K562 (cell line): ENCODE results near the gene MAP3K19. TPM values are rescaled to one million over a fixed set of nuclear protein-coding genes. Genes with fewer than 3 reads are reported as not detected.
A peak's percentile ranks its signal among the peaks of the same experiment; 100 is the strongest.

ENCODE experiments used
- ARID1B ChIP-seq: fragments of 450-650 bp; IDR thresholded peaks from 2 replicates; pipeline ENCODE4 v1.6.1; 2016; ENCODE audit warnings: antibody characterized with exemption, mild to moderate bottlenecking, inconsistent platforms
- CBFA2T2 ChIP-seq: fragments of 450-650 bp; conservative IDR thresholded peaks from 2 replicates; pipeline ENCODE4 v1.6.1; 2017; ENCODE audit warnings: mild to moderate bottlenecking
- CXXC5 ChIP-seq: fragments of 250-450 bp; sonication (Bioruptor Pico); IDR thresholded peaks from 2 replicates; pipeline ENCODE4 v1.8.0; 2022; ENCODE audit warnings: inconsistent platforms, mild to moderate bottlenecking, moderate library complexity
- HIVEP1 ChIP-seq: fragments of 250-450 bp; sonication (Bioruptor Pico); IDR thresholded peaks from 2 replicates; pipeline ENCODE4 v1.4.0; 2020; ENCODE audit warnings: mild to moderate bottlenecking
- IRF2 ChIP-seq: sonication (generic); formaldehyde crosslinking; IDR thresholded peaks from 2 replicates; pipeline ENCODE4 v1.8.1; 2022; ENCODE audit warnings: mild to moderate bottlenecking, missing genetic modification reagents
- MAFF ChIP-seq: IDR thresholded peaks from 2 replicates; pipeline ENCODE4 v1.6.1; 2012; ENCODE audit warnings: low read length, improper control_type of control experiment
- RHOXF2B ChIP-seq: fragments of 250-450 bp; sonication (Bioruptor Pico); conservative IDR thresholded peaks from 2 replicates; pipeline ENCODE4 v1.5.1; 2021
- SMARCA4 ChIP-seq: fragments of 450-650 bp; IDR thresholded peaks from 2 replicates; pipeline ENCODE4 v1.6.1; 2016
- SMARCE1 ChIP-seq: fragments of 450-650 bp; IDR thresholded peaks from 2 replicates; pipeline ENCODE4 v1.7.1; 2016; ENCODE audit warnings: mild to moderate bottlenecking
- YY1 ChIP-seq, 3 experiments: IDR thresholded peaks; 2 replicates each; pipeline ENCODE4 v1.6.1; 2011; ENCODE audit warnings: low read length in 2 of 3, mild to moderate bottlenecking in 2 of 3, moderate library complexity in 2 of 3, borderline replicate concordance in 1 of 3, control low read depth in 1 of 3, low read depth in 1 of 3; ENCODE audit not compliant: insufficient read depth in 3 of 3, insufficient replicate concordance in 2 of 3, control insufficient read depth in 1 of 3, insufficient read length in 1 of 3; ENCODE audit errors: extremely low read depth in 1 of 3
- ZKSCAN8 ChIP-seq: fragments of 200-800 bp; sonication (Bioruptor generic); IDR thresholded peaks from 2 replicates; pipeline ENCODE4 v1.6.1; 2016; ENCODE audit warnings: missing genetic modification characterization, missing compliant biosample characterization
- ZNF282 ChIP-seq: sonication (generic); formaldehyde crosslinking; IDR thresholded peaks from 2 replicates; pipeline ENCODE4 v1.8.1; 2023; ENCODE audit warnings: missing genetic modification reagents
- polyA plus RNA-seq, 8 experiments: library from polyadenylated mRNA; depleted of rRNA in 4 of 8; stranded (reverse) in 5 of 8; unstranded in 3 of 8; fragments of >200 nt; fragmentation: Nextera tagmentation in 2 of 8; fragmentation: Illumina TruSeq in 1 of 8; extraction: Ambion mirVana in 2 of 8; extraction: Trizol in 1 of 8; gene quantifications; 2 replicates each; pipeline versions ENCODE4 v1.2.1 to v1.2.3, GENCODE V29; 2011 to 2014; ENCODE audit warnings: inconsistent platforms in 1 of 8, missing spikeins in 1 of 8
- total RNA-seq, 7 experiments: library from RNA; depleted of rRNA in 6 of 7; stranded (reverse); fragments of >200 nt in 6 of 7; fragmentation: Illumina TruSeq in 2 of 7; extraction: Trizol in 2 of 7; gene quantifications; 2 replicates each; pipeline versions ENCODE4 v1.2.1 to v1.2.3, GENCODE V29; 2011 to 2021; ENCODE audit warnings: low replicate concordance in 1 of 7
- TF ChIP-seq, protein P1 (sequence below): fragments of 250-450 bp; sonication (Bioruptor Pico); IDR thresholded peaks from 2 replicates; pipeline ENCODE4 v1.5.0; 2021; ENCODE audit warnings: mild to moderate bottlenecking, moderate library complexity
- TF ChIP-seq, protein P2 (sequence below): fragments of 250-450 bp; sonication (Bioruptor Pico); IDR thresholded peaks from 2 replicates; pipeline ENCODE4 v1.5.0; 2020; ENCODE audit warnings: mild to moderate bottlenecking
- TF ChIP-seq, protein P3 (sequence below): fragments of 250-450 bp; sonication (Bioruptor Pico); IDR thresholded peaks from 2 replicates; pipeline ENCODE4 v1.8.0; 2021; ENCODE audit warnings: mild to moderate bottlenecking, moderate library complexity

MAP3K19 gene
- total and polyA plus RNA-seq, 9 of the 15 experiments (the other 6 are each of a cell fraction or from before 2014, with no cell fraction given): 0.29 TPM; not detected in 8

DNA sequence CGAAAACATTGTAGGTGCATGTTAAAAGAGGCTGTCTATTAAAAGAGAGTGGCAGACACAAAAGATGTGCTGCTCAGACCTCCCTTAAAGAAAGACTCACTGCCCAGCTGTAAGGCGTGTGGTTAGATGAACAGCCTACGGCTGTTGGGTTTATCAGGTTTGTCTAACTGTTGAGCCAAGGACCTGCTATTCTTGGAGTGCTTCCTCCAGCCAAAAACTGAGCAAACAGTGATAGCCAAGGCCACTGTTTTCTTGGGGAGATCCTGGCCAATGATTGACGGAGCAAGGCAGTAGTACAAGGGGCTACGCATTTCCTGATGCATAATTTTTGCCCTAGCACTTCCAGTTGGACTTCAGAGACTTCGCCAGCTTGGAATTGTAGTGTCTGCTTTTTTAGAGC is 3.4 kb upstream of the MAP3K19 start (continued):
- TF ChIP-seq, protein P1, sequence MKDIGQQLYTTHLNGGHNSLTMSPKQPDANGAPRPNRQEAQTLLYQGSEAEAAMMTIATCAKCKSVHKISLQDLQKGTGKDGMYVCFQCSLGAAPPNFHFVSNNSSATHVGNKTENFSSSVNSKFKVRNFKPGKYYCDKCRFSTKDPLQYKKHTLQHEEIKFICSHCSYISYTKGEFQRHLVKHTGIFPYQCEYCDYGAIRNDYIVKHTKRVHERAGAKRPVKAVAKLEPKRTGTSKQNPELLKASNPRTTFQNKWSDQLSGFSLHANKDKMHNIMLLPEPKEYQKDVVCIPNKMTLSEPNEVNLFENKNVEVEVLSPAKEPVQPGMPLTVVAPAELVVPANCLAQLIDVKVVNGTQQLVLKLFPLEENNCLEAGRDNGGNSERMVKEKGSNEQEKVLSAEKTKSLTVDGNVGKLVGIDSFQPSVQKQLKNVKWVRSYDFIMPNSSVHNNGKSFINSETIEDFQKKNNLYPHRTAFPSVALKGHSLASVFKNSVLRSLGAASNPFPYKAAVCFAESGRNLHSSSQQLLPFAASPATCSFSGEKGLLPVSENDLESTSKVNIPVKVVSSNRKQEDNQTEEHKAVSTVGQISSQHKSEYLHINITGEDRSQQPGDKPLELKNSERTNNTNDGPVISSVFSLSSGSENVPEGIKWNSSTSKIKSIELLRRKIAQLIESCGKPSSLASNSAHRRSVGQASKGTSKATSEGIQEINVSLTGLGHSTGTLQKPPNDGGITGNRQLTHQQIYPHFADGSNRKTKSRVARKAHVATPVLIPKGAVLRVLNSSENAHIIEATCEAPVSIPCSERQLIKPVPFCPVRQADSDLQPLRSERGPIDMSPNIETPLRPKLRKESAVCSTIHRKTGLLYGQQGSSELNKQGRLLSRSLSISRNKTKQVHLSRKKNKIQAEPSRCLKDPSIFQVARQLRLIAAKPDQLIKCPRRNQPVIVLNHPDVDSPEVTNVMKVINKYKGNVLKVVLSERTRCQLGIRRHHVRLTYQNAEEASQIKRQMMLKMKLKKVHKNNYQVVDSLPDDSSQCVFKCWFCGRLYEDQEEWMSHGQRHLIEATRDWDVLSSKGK (CRISPR knock-in tag): no peak
- TF ChIP-seq ARID1B: peak; percentile 68
- TF ChIP-seq IRF2: no peak
- peak; percentile 47 for TF ChIP-seq SMARCA4
- no peak for TF ChIP-seq MAFF
- peak; percentile 15; the same call in 1 of the 2 replicates for TF ChIP-seq SMARCE1
- no peak for TF ChIP-seq RHOXF2B
- no peak for TF ChIP-seq ZNF282 (CRISPR knock-in tag)
- no peak for TF ChIP-seq ZKSCAN8
- TF ChIP-seq YY1 (IDR thresholded peaks at IDR 0.05; ENCODE audit: borderline replicate concordance in 1 of 3, control insufficient read depth in 1 of 3, extremely low read depth in 1 of 3, insufficient read depth in 3 of 3, insufficient read length in 1 of 3, insufficient replicate concordance in 2 of 3, low read depth in 1 of 3, low read length in 2 of 3): no peak
- TF ChIP-seq CXXC5: peak; percentile 40; the same call in 1 of the 2 replicates
- peak; percentile 61 for TF ChIP-seq CBFA2T2
- no peak for TF ChIP-seq HIVEP1
- TF ChIP-seq, protein P2, sequence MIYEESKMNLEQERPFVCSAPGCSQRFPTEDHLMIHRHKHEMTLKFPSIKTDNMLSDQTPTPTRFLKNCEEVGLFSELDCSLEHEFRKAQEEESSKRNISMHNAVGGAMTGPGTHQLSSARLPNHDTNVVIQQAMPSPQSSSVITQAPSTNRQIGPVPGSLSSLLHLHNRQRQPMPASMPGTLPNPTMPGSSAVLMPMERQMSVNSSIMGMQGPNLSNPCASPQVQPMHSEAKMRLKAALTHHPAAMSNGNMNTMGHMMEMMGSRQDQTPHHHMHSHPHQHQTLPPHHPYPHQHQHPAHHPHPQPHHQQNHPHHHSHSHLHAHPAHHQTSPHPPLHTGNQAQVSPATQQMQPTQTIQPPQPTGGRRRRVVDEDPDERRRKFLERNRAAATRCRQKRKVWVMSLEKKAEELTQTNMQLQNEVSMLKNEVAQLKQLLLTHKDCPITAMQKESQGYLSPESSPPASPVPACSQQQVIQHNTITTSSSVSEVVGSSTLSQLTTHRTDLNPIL (CRISPR knock-in tag): no peak
- TF ChIP-seq, protein P3, sequence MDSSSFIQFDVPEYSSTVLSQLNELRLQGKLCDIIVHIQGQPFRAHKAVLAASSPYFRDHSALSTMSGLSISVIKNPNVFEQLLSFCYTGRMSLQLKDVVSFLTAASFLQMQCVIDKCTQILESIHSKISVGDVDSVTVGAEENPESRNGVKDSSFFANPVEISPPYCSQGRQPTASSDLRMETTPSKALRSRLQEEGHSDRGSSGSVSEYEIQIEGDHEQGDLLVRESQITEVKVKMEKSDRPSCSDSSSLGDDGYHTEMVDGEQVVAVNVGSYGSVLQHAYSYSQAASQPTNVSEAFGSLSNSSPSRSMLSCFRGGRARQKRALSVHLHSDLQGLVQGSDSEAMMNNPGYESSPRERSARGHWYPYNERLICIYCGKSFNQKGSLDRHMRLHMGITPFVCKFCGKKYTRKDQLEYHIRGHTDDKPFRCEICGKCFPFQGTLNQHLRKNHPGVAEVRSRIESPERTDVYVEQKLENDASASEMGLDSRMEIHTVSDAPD: no peak
